Ishikawa (cell line): ENCODE results near the gene SHOX.

ENCODE experiments used
- CREB1 ChIP-seq: IDR thresholded peaks from 2 replicates; pipeline ENCODE4 v1.6.1; 2012; ENCODE audit warnings: low read depth
- EGR1 ChIP-seq: IDR thresholded peaks from 2 replicates; pipeline ENCODE4 v1.6.1; 2012
- EP300 ChIP-seq: IDR thresholded peaks from 2 replicates; pipeline ENCODE4 v1.6.1; 2012; ENCODE audit warnings: borderline replicate concordance
- FOXM1 ChIP-seq: IDR thresholded peaks from 2 replicates; pipeline ENCODE4 v1.6.1; 2012; ENCODE audit warnings: low read depth, borderline replicate concordance
- NFIC ChIP-seq: IDR thresholded peaks from 2 replicates; pipeline ENCODE4 v1.6.1; 2012
- RAD21 ChIP-seq: IDR thresholded peaks from 2 replicates; pipeline ENCODE4 v1.6.1; 2012; ENCODE audit warnings: low read depth
- REST ChIP-seq: IDR thresholded peaks from 2 replicates; pipeline ENCODE4 v1.6.1; 2012; ENCODE audit warnings: low read depth, mild to moderate bottlenecking
- TAF1 ChIP-seq: IDR thresholded peaks from 2 replicates; pipeline ENCODE4 v1.6.1; 2012; ENCODE audit warnings: low read depth, mild to moderate bottlenecking
- TCF12 ChIP-seq: IDR thresholded peaks from 2 replicates; pipeline ENCODE4 v1.6.1; 2012; ENCODE audit warnings: low read depth
- TEAD4 ChIP-seq: IDR thresholded peaks from 2 replicates; pipeline ENCODE4 v1.6.1; 2012
- YY1 ChIP-seq: IDR thresholded peaks from 2 replicates; pipeline ENCODE4 v1.6.1; 2012; ENCODE audit warnings: low read depth
- ZBTB7A ChIP-seq: IDR thresholded peaks from 2 replicates; pipeline ENCODE4 v1.6.1; 2012; ENCODE audit warnings: low read depth
- TF ChIP-seq, protein P1 (sequence below): IDR thresholded peaks from 2 replicates; pipeline ENCODE4 v1.6.1; 2012
- TF ChIP-seq, protein P2 (sequence below): IDR thresholded peaks from 2 replicates; pipeline ENCODE4 v1.6.1; 2012

DNA sequence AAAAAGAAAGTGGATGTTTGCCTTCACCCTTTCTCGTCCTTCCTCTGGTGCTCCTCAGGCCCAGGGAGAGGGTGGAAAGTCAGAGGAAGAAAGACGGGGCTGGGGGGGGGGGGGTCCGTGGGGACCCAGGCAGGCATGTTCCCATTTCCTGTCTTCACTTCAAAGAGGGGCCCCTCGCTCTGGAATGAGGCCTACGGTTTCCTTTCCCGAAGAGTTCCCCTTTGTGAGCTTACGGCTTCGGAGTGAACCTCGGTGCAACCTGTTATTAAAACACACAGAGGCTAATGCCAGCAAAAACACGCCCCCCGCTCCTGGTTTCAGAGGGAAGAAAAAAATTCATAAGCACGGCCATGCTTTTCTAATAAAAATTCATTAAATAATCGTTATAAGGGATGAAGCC is 40.1 kb downstream of the SHOX start:
- TF ChIP-seq TEAD4, result no peak
- no peak for TF ChIP-seq TCF12
- TF ChIP-seq FOXM1, result no peak
- TF ChIP-seq, protein P1, sequence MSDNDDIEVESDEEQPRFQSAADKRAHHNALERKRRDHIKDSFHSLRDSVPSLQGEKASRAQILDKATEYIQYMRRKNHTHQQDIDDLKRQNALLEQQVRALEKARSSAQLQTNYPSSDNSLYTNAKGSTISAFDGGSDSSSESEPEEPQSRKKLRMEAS, result no peak
- TF ChIP-seq EP300, result no peak
- no peak for TF ChIP-seq YY1
- TF ChIP-seq REST, result no peak
- TF ChIP-seq, protein P2, sequence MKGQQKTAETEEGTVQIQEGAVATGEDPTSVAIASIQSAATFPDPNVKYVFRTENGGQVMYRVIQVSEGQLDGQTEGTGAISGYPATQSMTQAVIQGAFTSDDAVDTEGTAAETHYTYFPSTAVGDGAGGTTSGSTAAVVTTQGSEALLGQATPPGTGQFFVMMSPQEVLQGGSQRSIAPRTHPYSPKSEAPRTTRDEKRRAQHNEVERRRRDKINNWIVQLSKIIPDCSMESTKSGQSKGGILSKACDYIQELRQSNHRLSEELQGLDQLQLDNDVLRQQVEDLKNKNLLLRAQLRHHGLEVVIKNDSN, result no peak
- no peak for TF ChIP-seq NFIC
- no peak for TF ChIP-seq TAF1
- no peak for TF ChIP-seq EGR1
- no peak for TF ChIP-seq CREB1
- TF ChIP-seq ZBTB7A, result no peak
- TF ChIP-seq RAD21, result no peak
